HepG2 (cell line): ENCODE measurements around the gene MAP3K14. TPM values are rescaled to one million over a fixed set of nuclear protein-coding genes. Genes with fewer than 3 reads are reported as not detected.
A peak's percentile ranks its signal among the peaks of the same experiment; 100 is the strongest.

Experiments used
- ATAC-seq: fragments of 200-7000 bp; cut with Tn5 transposase; 3 replicates; pipeline ENCODE4 v1.9.1; 2020; ENCODE audit warnings: mild to moderate bottlenecking, moderate library complexity
- BruUV-seq: library from RNA; stranded (reverse); fragments of 400-500 nt; replicated peaks from 2 replicates; lab custom pipeline; 2021; lab: Mats Ljungman, UMichigan
- CTCF ChIA-PET: fragments of 300-600 bp; formaldehyde crosslinking; extraction: SDS; loops from one replicate; lab custom pipeline; 2021; ENCODE audit warnings: low total read pairs, inconsistent platforms, low intra/inter-chr PET ratio; lab: Yijun Ruan, JAX
- POLR2A ChIA-PET: fragments of 350-600 bp; sonication (Branson Sonifier 250); formaldehyde crosslinking; loops from one replicate; lab custom pipeline; 2020; ENCODE audit warnings: antibody characterized with exemption, inconsistent platforms; lab: Yijun Ruan, JAX
- DNase-seq: peaks from one replicate; pipeline ENCODE4 v3.0.0-alpha.2; 2015; ENCODE audit warnings: low spot score
- FAIRE-seq: peaks from 3 replicates; lab custom pipeline; 2011; peaks lifted over from hg19 to GRCh38; lab: Jason Lieb, UNC
- H2AFZ ChIP-seq: one replicate; pipeline ENCODE4 v1.6.1; 2011; ENCODE audit warnings: low read length, inconsistent platforms
- H3K27ac ChIP-seq: fragments of 300-600 bp; 3 replicates; pipeline ENCODE4 v1.8.0; 2011; ENCODE audit warnings: mixed run types, mild to moderate bottlenecking, mixed read lengths, low read length, inconsistent platforms; ENCODE audit not compliant: insufficient read depth; ENCODE audit errors: extremely low read length
- H3K27me3 ChIP-seq, 2 experiments: fragments of 200-600 bp in 1 of 2; 2 replicates in 1 of 2; 3 replicates in 1 of 2; pipeline versions ENCODE4 v1.6.0 to v1.8.0; 2011; ENCODE audit warnings: low read length in 2 of 2, mild to moderate bottlenecking in 2 of 2, moderate library complexity in 2 of 2, inconsistent platforms in 1 of 2; ENCODE audit not compliant: insufficient read depth in 2 of 2, control insufficient read depth in 1 of 2
- H3K36me3 ChIP-seq, 2 experiments: fragments of 200-600 bp in 1 of 2; replicated peaks in 1 of 2; 2 replicates in 1 of 2; 3 replicates in 1 of 2; pipeline versions ENCODE4 v1.5.1 to v1.8.0; 2011; ENCODE audit warnings: low read length in 2 of 2, inconsistent platforms in 1 of 2; ENCODE audit not compliant: insufficient read depth in 2 of 2, control insufficient read depth in 1 of 2
- H3K4me1 ChIP-seq: 2 replicates; pipeline ENCODE4 v1.5.1; 2012; ENCODE audit warnings: low read length, inconsistent platforms; ENCODE audit not compliant: insufficient read depth
- H3K4me2 ChIP-seq: 2 replicates; pipeline ENCODE4 v1.6.0; 2011; ENCODE audit warnings: low read depth, low read length, inconsistent platforms
- H3K4me3 ChIP-seq, 3 experiments: fragments of 200-600 bp in 1 of 3; sonication (generic), shearing (Covaris generic) in 1 of 3; replicated peaks in 1 of 3; 2 replicates each; pipeline ENCODE4 v1.5.1; 2011 to 2016; ENCODE audit warnings: low read length in 3 of 3, inconsistent platforms in 2 of 3, low read depth in 2 of 3, mild to moderate bottlenecking in 2 of 3, control low read depth in 1 of 3, mixed read lengths in 1 of 3; ENCODE audit not compliant: insufficient read depth in 1 of 3
- H3K79me2 ChIP-seq: one replicate; pipeline ENCODE4 v1.6.1; 2011; ENCODE audit warnings: low read length, inconsistent platforms; ENCODE audit not compliant: insufficient read depth
- H3K9ac ChIP-seq: 2 replicates; pipeline ENCODE4 v1.6.0; 2011; ENCODE audit warnings: mild to moderate bottlenecking, low read depth, low read length, inconsistent platforms; ENCODE audit not compliant: insufficient read depth
- H3K9me3 ChIP-seq: 2 replicates; pipeline ENCODE4 v1.5.1; 2012; ENCODE audit warnings: mild to moderate bottlenecking, low read length
- H4K20me1 ChIP-seq: 2 replicates; pipeline ENCODE4 v1.6.0; 2011; ENCODE audit warnings: inconsistent platforms, mild to moderate bottlenecking, low read length, moderate library complexity; ENCODE audit not compliant: insufficient read depth
- CHD2 ChIP-seq: IDR thresholded peaks from 2 replicates; pipeline ENCODE4 v1.6.1; 2011; ENCODE audit warnings: low read depth, low read length, improper control_type of control experiment
- NCOA1 ChIP-seq: sonication (generic); formaldehyde crosslinking; IDR thresholded peaks from 2 replicates; pipeline ENCODE4 v1.9.0; 2021; ENCODE audit warnings: missing genetic modification reagents
- WGBS: methylation state at CpG from one replicate; pipeline ENCODE4 v1.1.6; 2017; ENCODE audit warnings: low lambda C conversion rate; 5-methylcytosine and 5-hydroxymethylcytosine counted together
- in situ Hi-C: cut with HindIII; loops from 2 replicates; pipeline ENCODE4 v1.10.0; 2017; ENCODE audit warnings: low pct_unique_long_range_greater_than_20kb; ENCODE audit not compliant: extremely low pct_ligation_motif_present
- intact Hi-C: fragments of 100-400 bp; cut with micrococcal nuclease; formaldehyde crosslinking; loops from one replicate; pipeline ENCODE4 v1.10.0; 2022; ENCODE audit not compliant: unreplicated experiment
- polyA plus RNA-seq, 8 experiments: library from polyadenylated mRNA; depleted of rRNA in 3 of 8; stranded (reverse) in 7 of 8; unstranded in 1 of 8; fragments of >200 nt; fragmentation: Illumina TruSeq in 4 of 8; extraction: Trizol in 4 of 8; gene quantifications; 2 replicates each; pipeline versions ENCODE4 v1.2.1 to v1.2.3, GENCODE V29; 2011 to 2016; ENCODE audit warnings: low read depth in 4 of 8, missing spikeins in 1 of 8, mixed read lengths in 1 of 8; ENCODE audit not compliant: insufficient read depth in 1 of 8
- total RNA-seq, 5 experiments: library from RNA; depleted of rRNA; stranded (reverse); fragments of >200 nt; fragmentation: Illumina TruSeq; extraction: Trizol; gene quantifications; 2 replicates each; pipeline ENCODE4 v1.2.3, GENCODE V29; 2016; ENCODE audit warnings: low read depth in 1 of 5
- TF ChIP-seq, protein P1 (sequence below): sonication (generic); formaldehyde crosslinking; IDR thresholded peaks from 2 replicates; pipeline ENCODE4 v1.5.0; 2020; ENCODE audit warnings: mild to moderate bottlenecking, missing genetic modification reagents
- TF ChIP-seq, protein P2 (sequence below): sonication (generic); formaldehyde crosslinking; IDR thresholded peaks from 2 replicates; pipeline ENCODE4 v1.4.0; 2020; ENCODE audit warnings: missing genetic modification reagents

The MAP3K14 gene
- total and polyA plus RNA-seq, 2 of the 13 experiments (the other 11 are each of a cell fraction or from before 2014, with no cell fraction given), result 2.6 TPM

DNA sequence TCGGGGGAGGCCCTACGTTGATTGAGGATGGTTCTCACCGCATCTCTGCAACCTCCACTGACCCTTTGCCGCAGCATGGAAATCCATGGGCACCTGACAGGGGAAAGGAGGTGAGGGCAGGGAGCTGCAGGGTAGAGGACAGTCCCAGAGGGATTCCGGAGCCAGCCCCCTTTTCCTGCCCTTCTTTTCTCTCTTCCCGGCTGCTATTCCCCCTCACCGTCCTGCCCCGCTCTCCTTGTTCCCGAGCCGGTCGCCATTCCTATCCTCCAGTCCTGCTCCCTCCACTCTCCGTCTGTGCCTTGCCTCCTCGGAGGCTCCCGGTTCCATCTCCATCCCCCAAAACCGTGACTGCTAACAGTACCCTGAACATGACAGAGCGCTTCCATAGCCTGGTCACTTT is 59.7 kb downstream of the MAP3K14 start (continued):
- TF ChIP-seq, protein P1, sequence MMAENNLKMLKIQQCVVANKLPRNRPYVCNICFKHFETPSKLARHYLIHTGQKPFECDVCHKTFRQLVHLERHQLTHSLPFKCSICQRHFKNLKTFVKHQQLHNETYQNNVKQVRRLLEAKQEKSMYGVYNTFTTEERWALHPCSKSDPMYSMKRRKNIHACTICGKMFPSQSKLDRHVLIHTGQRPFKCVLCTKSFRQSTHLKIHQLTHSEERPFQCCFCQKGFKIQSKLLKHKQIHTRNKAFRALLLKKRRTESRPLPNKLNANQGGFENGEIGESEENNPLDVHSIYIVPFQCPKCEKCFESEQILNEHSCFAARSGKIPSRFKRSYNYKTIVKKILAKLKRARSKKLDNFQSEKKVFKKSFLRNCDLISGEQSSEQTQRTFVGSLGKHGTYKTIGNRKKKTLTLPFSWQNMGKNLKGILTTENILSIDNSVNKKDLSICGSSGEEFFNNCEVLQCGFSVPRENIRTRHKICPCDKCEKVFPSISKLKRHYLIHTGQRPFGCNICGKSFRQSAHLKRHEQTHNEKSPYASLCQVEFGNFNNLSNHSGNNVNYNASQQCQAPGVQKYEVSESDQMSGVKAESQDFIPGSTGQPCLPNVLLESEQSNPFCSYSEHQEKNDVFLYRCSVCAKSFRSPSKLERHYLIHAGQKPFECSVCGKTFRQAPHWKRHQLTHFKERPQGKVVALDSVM (CRISPR knock-in tag), result no peak

DNA sequence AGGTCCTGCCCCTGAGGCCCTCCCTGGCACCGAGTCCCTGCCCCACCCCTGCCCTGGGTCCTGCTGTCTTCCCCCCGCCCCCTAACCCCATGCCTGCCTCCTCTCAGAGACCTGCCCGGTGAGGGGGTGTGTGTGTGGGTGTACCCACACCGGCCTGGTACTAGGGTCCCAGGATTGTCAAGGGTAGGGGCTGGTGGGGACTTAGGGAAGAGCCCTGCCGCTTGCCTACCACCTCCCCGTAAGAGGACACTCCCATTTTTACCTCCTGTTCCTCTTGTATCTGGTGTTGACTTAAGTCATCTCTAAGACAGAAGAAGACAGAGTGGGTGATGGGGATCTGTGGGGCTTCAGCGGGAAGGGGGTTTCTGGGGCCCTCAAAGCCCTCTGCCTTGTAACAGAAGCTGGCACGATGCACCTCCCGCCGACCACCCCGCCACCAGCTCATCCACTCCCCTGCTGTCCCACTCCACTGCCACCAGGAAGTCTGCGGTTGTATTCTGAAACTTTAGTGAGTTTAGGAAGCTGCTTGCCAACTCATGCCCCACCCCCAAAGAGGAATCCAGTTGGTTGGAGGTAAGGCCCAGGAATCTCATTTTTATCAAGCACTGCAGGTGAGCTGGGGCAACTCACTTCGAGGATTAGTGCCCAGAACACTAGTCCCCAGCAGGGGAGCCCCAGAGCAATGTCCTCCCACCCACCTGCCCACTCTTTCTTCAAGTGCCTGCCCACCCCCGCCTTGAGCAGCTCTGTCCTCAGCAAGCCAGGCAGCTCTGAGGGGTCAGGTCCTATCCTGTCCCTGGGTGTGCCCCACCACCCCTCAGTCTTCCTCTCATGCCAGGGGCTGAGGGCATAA is 60.5 kb downstream of the MAP3K14 start:
- ChIA-PET CTCF (no interaction called here), POLR2A (no interaction called here)
- Histone ChIP-seq H2AFZ (no peak overlapping the region), H3K79me2 (no peaks in the 10 kb centered on the region), H3K9me3 (no peaks in the 10 kb centered on the region), H3K4me3 (no peak overlapping the region), H3K4me2 (no peak overlapping the region), H3K36me3 (no peaks in the 10 kb centered on the region), H3K27ac (no peak overlapping the region), H3K4me1 (no peaks in the 10 kb centered on the region), H4K20me1 (no peaks in the 10 kb centered on the region), H3K9ac (no peak overlapping the region), H3K27me3 (peaks cover 0 to 28% of the 10 kb centered on the region in 2 experiments; a peak in 2 of 5 replicates)
- DNase-seq, result no peak
- ATAC-seq, result peak; percentile 44
- in situ Hi-C loops (no loop called here), intact Hi-C loops (no loop called here)
- WGBS, result 63% methylated on average over 13 of the region's 14 CpGs
- no peak for TF ChIP-seq CHD2
- no peak for TF ChIP-seq NCOA1 (CRISPR knock-in tag)
- TF ChIP-seq, protein P2, sequence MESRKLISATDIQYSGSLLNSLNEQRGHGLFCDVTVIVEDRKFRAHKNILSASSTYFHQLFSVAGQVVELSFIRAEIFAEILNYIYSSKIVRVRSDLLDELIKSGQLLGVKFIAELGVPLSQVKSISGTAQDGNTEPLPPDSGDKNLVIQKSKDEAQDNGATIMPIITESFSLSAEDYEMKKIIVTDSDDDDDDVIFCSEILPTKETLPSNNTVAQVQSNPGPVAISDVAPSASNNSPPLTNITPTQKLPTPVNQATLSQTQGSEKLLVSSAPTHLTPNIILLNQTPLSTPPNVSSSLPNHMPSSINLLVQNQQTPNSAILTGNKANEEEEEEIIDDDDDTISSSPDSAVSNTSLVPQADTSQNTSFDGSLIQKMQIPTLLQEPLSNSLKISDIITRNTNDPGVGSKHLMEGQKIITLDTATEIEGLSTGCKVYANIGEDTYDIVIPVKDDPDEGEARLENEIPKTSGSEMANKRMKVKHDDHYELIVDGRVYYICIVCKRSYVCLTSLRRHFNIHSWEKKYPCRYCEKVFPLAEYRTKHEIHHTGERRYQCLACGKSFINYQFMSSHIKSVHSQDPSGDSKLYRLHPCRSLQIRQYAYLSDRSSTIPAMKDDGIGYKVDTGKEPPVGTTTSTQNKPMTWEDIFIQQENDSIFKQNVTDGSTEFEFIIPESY, result 0 out of 2 replicates have a peak, but pooled peaks have one; percentile 23
- no peak for FAIRE-seq
- BruUV-seq, result no TSS peak
